Keratinocyte (primary cell): ENCODE data around the gene CDH10. TPM values are rescaled to one million over a fixed set of nuclear protein-coding genes. Genes with fewer than 3 reads are reported as not detected.

Source experiments
- DNase-seq: peaks from one replicate; pipeline ENCODE4 v3.0.0-alpha.2; 2011; ENCODE audit warnings: low read depth, missing footprints, low spot score
- FAIRE-seq: peaks from 2 replicates; lab custom pipeline; 2011; peaks lifted over from hg19 to GRCh38; lab: Jason Lieb, UNC
- H2AFZ ChIP-seq: 2 replicates; pipeline ENCODE4 v1.6.0; 2012; ENCODE audit warnings: low read length, control low read depth, inconsistent platforms; ENCODE audit not compliant: control insufficient read depth
- H3K27ac ChIP-seq: 2 replicates; pipeline ENCODE4 v1.5.1; 2011; ENCODE audit warnings: low read length; ENCODE audit not compliant: control insufficient read depth, insufficient read depth
- H3K27me3 ChIP-seq: 3 replicates; pipeline ENCODE4 v1.6.0; 2011; ENCODE audit warnings: low read length; ENCODE audit not compliant: control insufficient read depth, insufficient read depth; ENCODE audit errors: extremely low read depth
- H3K36me3 ChIP-seq, 2 experiments: 2 replicates in 1 of 2; 3 replicates in 1 of 2; pipeline ENCODE4 v1.5.1; 2011; ENCODE audit warnings: low read length in 2 of 2, mild to moderate bottlenecking in 1 of 2; ENCODE audit not compliant: control insufficient read depth in 2 of 2, insufficient read depth in 2 of 2; ENCODE audit errors: extremely low read depth in 1 of 2
- H3K4me1 ChIP-seq: 3 replicates; pipeline ENCODE4 v1.5.1; 2011; ENCODE audit warnings: low read length; ENCODE audit not compliant: control insufficient read depth, insufficient read depth; ENCODE audit errors: extremely low read depth
- H3K4me2 ChIP-seq: 3 replicates; pipeline ENCODE4 v1.6.0; 2011; ENCODE audit warnings: low read depth, low read length; ENCODE audit not compliant: control insufficient read depth, insufficient read depth; ENCODE audit errors: extremely low read depth
- H3K4me3 ChIP-seq, 3 experiments: fragments of 200-600 bp in 1 of 3; sonication (generic) in 1 of 3; 2 replicates in 2 of 3; 3 replicates in 1 of 3; pipeline ENCODE4 v1.5.1; 2011 to 2016; ENCODE audit warnings: low read length in 3 of 3, mild to moderate bottlenecking in 3 of 3, control low read depth in 2 of 3, inconsistent platforms in 1 of 3, low read depth in 1 of 3, mixed read lengths in 1 of 3, mixed run types in 1 of 3, moderate library complexity in 1 of 3; ENCODE audit not compliant: control insufficient read depth in 2 of 3, insufficient read depth in 2 of 3; ENCODE audit errors: extremely low read depth in 1 of 3
- H3K79me2 ChIP-seq: 2 replicates; pipeline ENCODE4 v1.6.0; 2012; ENCODE audit warnings: low read length; ENCODE audit not compliant: control insufficient read depth, insufficient read depth
- H3K9ac ChIP-seq: 3 replicates; pipeline ENCODE4 v1.6.0; 2011; ENCODE audit warnings: low read length; ENCODE audit not compliant: control insufficient read depth, insufficient read depth; ENCODE audit errors: extremely low read depth
- H3K9me1 ChIP-seq: 3 replicates; pipeline ENCODE4 v1.6.0; 2011; ENCODE audit warnings: low read length; ENCODE audit not compliant: control insufficient read depth, insufficient read depth; ENCODE audit errors: extremely low read depth
- H3K9me3 ChIP-seq: 2 replicates; pipeline ENCODE4 v1.5.1; 2012; ENCODE audit warnings: low read depth, low read length; ENCODE audit not compliant: control insufficient read depth
- H4K20me1 ChIP-seq: 3 replicates; pipeline ENCODE4 v1.6.0; 2011; ENCODE audit warnings: low read length; ENCODE audit not compliant: control insufficient read depth, insufficient read depth; ENCODE audit errors: extremely low read depth
- EZH2 ChIP-seq: IDR thresholded peaks from one replicate; pipeline ENCODE4 v1.6.1; 2012; ENCODE audit warnings: inconsistent platforms, mild to moderate bottlenecking, low read length, moderate library complexity
- dilution Hi-C: fragments of 300-500 bp; cut with MboI; formaldehyde crosslinking; loops from one replicate; pipeline ENCODE4 v1.7.0; 2020; ENCODE audit warnings: low sequenced_read_pairs; ENCODE audit not compliant: extremely low pct_ligation_motif_present
- polyA plus RNA-seq, 5 experiments: library from polyadenylated mRNA; depleted of rRNA in 3 of 5; stranded (reverse) in 3 of 5; stranded (forward) in 1 of 5; unstranded in 1 of 5; fragments of >200 nt; gene quantifications; 1 replicate in 1 of 5; 2 replicates in 3 of 5; 3 replicates in 1 of 5; pipeline versions ENCODE4 v1.2.1 to v1.2.3, GENCODE V29; 2011 to 2012; ENCODE audit warnings: missing spikeins in 2 of 5, low read depth in 1 of 5, low replicate concordance in 1 of 5
- TF ChIP-seq, protein P1 (sequence below), 3 experiments: IDR thresholded peaks in 1 of 3; conservative IDR thresholded peaks in 1 of 3; optimal IDR thresholded peaks in 1 of 3; 2 replicates in 2 of 3; 3 replicates in 1 of 3; pipeline versions ENCODE3 to v1.5.1; 2011; ENCODE audit warnings: low read length in 3 of 3, mild to moderate bottlenecking in 3 of 3, moderate library complexity in 2 of 3, control low read depth in 1 of 3, inconsistent platforms in 1 of 3; ENCODE audit not compliant: insufficient read depth in 2 of 3; ENCODE audit errors: extremely low read depth in 1 of 3

CDH10 gene
- polyA plus RNA-seq, 1 donor (not counting 4 experiments of a cell fraction or from before 2014, with no cell fraction given), result 0.26 TPM

DNA sequence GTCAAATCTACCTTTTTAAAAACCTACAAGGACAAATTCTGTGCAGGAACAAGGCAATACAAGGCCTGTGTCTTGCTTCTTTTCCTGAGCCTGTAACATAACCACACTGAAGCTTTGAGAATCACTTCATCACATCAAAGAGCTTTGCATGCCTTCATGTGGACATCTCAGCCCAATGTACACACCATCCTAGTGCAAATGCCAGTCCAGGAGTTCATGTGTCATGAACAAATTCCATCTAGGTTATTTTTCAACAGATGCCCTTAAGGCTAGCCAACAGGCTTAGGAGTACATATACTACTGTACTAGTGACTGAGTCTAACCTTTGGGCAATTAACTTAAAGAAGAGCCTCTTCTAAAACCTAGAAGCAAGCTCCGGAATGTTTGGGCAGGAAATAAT is 106.4 kb downstream of the CDH10 start:
- no peaks in the 10 kb centered on the region for H3K79me2 ChIP-seq
- no peak overlapping the region for H3K4me2 ChIP-seq
- no peaks in the 10 kb centered on the region for H3K9me1 ChIP-seq
- DNase-seq, result no peak
- FAIRE-seq, result no peak
- no peak overlapping the region for H3K27ac ChIP-seq
- no peak overlapping the region for H3K9ac ChIP-seq
- no peaks in the 10 kb centered on the region for H3K4me1 ChIP-seq
- no peak overlapping the region for H2AFZ ChIP-seq
- no peaks in the 10 kb centered on the region for H3K36me3 ChIP-seq
- peaks cover 2% of the 10 kb centered on the region for H3K9me3 ChIP-seq
- H3K27me3 ChIP-seq, result no peaks in the 10 kb centered on the region
- TF ChIP-seq EZH2, result no peak
- TF ChIP-seq, protein P1, sequence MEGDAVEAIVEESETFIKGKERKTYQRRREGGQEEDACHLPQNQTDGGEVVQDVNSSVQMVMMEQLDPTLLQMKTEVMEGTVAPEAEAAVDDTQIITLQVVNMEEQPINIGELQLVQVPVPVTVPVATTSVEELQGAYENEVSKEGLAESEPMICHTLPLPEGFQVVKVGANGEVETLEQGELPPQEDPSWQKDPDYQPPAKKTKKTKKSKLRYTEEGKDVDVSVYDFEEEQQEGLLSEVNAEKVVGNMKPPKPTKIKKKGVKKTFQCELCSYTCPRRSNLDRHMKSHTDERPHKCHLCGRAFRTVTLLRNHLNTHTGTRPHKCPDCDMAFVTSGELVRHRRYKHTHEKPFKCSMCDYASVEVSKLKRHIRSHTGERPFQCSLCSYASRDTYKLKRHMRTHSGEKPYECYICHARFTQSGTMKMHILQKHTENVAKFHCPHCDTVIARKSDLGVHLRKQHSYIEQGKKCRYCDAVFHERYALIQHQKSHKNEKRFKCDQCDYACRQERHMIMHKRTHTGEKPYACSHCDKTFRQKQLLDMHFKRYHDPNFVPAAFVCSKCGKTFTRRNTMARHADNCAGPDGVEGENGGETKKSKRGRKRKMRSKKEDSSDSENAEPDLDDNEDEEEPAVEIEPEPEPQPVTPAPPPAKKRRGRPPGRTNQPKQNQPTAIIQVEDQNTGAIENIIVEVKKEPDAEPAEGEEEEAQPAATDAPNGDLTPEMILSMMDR (optimal IDR thresholded peaks at IDR 0.05 in 1 of 3, IDR thresholded peaks at IDR 0.05 in 1 of 3, conservative IDR thresholded peaks at IDR 0.05 in 1 of 3; ENCODE audit: extremely low read depth in 1 of 3, insufficient read depth in 2 of 3, low read length in 3 of 3), result no peak
- no peaks in the 10 kb centered on the region for H4K20me1 ChIP-seq
- no peak overlapping the region for H3K4me3 ChIP-seq
- dilution Hi-C loops, result no loop called here

DNA sequence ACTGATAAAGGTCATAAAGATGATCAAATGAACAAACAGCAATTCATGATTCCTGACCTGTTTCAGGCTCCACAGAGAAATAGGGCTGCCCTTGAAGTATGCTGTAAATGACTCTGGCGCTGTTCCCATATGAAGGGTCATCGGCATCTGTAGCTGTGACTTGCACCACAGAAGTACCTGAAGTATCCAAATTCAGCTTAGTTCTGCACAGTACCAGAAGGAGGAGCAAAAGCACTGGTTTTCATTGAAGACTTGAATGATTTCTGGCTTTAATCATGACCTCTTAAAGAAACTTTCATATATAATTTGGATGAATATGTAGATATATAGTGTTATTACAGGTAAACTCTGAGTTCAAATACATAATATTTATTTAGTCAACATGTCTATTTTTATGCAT is 109.1 kb downstream of the CDH10 start:
- Histone ChIP-seq H2AFZ (no peak overlapping the region), H3K9ac (no peak overlapping the region), H3K4me1 (no peaks in the 10 kb centered on the region), H3K4me3 (no peak overlapping the region), H3K9me3 (peaks cover 2% of the 10 kb centered on the region), H3K79me2 (no peaks in the 10 kb centered on the region), H3K27me3 (no peaks in the 10 kb centered on the region), H3K4me2 (no peak overlapping the region), H3K9me1 (no peaks in the 10 kb centered on the region), H3K36me3 (no peaks in the 10 kb centered on the region), H3K27ac (no peak overlapping the region), H4K20me1 (no peaks in the 10 kb centered on the region)
- DNase-seq (no peak), FAIRE-seq (no peak)
- dilution Hi-C loops, result no loop called here
- TF ChIP-seq, protein P1 (optimal IDR thresholded peaks at IDR 0.05 in 1 of 3, IDR thresholded peaks at IDR 0.05 in 1 of 3, conservative IDR thresholded peaks at IDR 0.05 in 1 of 3; ENCODE audit: extremely low read depth in 1 of 3, insufficient read depth in 2 of 3, low read length in 3 of 3), result no peak
- TF ChIP-seq EZH2, result no peak
